Esophagus (tissue), 2 donors: ENCODE measurements around the gene PSMD2. TPM values are rescaled to one million over a fixed set of nuclear protein-coding genes. Genes with fewer than 3 reads are reported as not detected.

Experiments used
- H3K27ac ChIP-seq, 2 donors: one replicate each; pipeline ENCODE4 v1.5.1; 2013; ENCODE audit warnings: low read depth in 2 of 2, mild to moderate bottlenecking in 2 of 2, inconsistent platforms in 1 of 2, low read length in 1 of 2, moderate library complexity in 1 of 2
- H3K27me3 ChIP-seq, 2 donors: one replicate each; pipeline ENCODE4 v1.6.1; 2013; ENCODE audit warnings: low read length in 2 of 2, control low read depth in 1 of 2, mild to moderate bottlenecking in 1 of 2; ENCODE audit not compliant: insufficient read depth in 2 of 2, control insufficient read depth in 1 of 2
- H3K36me3 ChIP-seq, 2 donors: one replicate each; pipeline ENCODE4 v1.6.1; 2013; ENCODE audit warnings: low read length in 1 of 2; ENCODE audit not compliant: control insufficient read depth in 2 of 2, insufficient read depth in 2 of 2
- H3K4me1 ChIP-seq, 2 donors: one replicate each; pipeline ENCODE4 v1.6.1; 2013; ENCODE audit warnings: low read length in 1 of 2; ENCODE audit not compliant: control insufficient read depth in 2 of 2, insufficient read depth in 2 of 2
- H3K4me3 ChIP-seq, 2 donors: one replicate each; pipeline ENCODE4 v1.5.1; 2013; ENCODE audit warnings: low read length in 2 of 2, mild to moderate bottlenecking in 2 of 2, low read depth in 1 of 2, moderate library complexity in 1 of 2
- H3K9me3 ChIP-seq, 2 donors: one replicate each; pipeline ENCODE4 v1.6.1; 2013; ENCODE audit warnings: mild to moderate bottlenecking in 2 of 2, low read depth in 1 of 2, low read length in 1 of 2, moderate library complexity in 1 of 2; ENCODE audit not compliant: control insufficient read depth in 2 of 2, insufficient read depth in 1 of 2
- WGBS, 2 donors: extraction: QIAGEN DNeasy Blood & Tissue Kit; methylation state at CpG; one replicate each; pipeline ENCODE4 v1.1.7; 2013; 5-methylcytosine and 5-hydroxymethylcytosine counted together
- polyA plus RNA-seq, 2 donors: library from polyadenylated mRNA; stranded (reverse); fragments of 200-250 nt; gene quantifications; one replicate each; pipeline ENCODE4 v1.2.3, GENCODE V29; 2013
- donor health status: healthy with polysubstance abuse.
- donor health status: Bipolar disorder and iron deficiency.

PSMD2 gene
- polyA plus RNA-seq, 2 donors = 50.1 to 156 TPM

DNA sequence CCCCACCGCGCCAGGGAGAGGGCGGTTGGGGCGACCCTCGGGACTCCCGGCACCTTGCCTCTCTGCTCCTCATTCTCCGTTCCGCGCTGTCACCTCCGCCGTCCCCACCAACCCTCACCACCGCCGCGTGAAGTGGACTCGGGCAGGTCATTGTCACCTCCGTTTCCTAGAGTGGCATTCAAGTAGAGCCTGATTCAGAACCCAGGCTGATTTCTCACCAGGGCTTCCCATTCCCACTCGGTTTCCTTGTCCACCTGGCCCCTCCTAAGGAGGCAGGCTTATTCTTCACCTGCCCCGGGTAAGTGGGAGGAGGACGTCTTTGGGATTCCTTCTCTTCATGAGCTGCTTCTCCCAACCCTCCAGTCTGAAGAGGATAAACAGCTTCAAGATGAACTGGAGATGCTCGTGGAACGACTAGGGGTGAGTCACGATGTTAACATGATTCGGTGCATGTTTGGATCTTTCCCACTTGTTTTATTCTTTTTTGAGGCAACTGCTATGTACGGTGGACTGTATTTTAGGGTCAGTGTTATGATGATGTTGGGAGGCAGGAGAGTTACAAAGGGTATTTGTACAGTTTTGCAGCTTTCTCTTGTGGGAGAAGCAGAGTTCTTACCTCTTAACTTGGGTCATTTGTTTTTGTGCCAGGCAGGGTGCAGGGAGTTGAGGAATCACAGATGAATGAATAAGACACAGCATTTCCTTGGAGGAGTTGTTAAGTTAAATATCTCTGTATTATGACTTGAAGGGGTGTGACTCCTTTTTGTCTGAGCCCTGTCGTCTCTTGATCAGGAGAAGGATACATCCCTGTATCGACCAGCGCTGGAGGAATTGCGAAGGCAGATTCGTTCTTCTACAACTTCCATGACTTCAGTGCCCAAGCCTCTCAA lies 692 bp downstream of the PSMD2 start:
- H3K27ac ChIP-seq = peak overlapping the region; percentile 65 to 82
- peak overlapping the region; percentile 81 to 95 for H3K4me3 ChIP-seq
- no peaks in the 10 kb centered on the region for H3K9me3 ChIP-seq
- H3K27me3 ChIP-seq = no peaks in the 10 kb centered on the region
- WGBS, 2 donors = 16 to 17% methylated on average over 28 to 29 of the region's 29 CpGs
- no peaks in the 10 kb centered on the region for H3K4me1 ChIP-seq
- peaks cover 16 to 25% of the 10 kb centered on the region in 2 donors for H3K36me3 ChIP-seq

DNA sequence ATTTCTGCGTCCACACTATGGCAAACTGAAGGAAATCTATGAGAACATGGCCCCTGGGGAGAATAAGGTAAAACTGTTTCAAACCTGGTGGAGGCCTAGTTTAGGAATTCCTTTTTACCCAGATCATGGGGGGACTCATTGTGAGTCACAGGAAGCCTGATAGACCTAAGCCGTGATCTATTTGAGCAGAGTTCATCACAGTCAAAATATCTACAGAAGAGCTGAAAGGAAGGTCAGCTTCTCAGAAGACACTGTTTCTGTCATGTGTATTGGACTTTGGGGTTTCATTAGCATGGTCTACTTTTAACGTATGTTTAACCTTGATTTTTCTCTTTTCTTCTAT lies 1.3 kb downstream of the PSMD2 start:
- Histone ChIP-seq H3K9me3 (no peaks in the 10 kb centered on the region), H3K27me3 (no peaks in the 10 kb centered on the region), H3K36me3 (peaks cover 16 to 25% of the 10 kb centered on the region in 2 donors), H3K27ac (peak overlapping the region in 1 of 2 donors; percentile 29), H3K4me1 (no peaks in the 10 kb centered on the region), H3K4me3 (peak overlapping the region in 1 of 2 donors; percentile 81)
- 72 to 75% methylated on average over 3 of the region's 3 CpGs for WGBS, 2 donors

DNA sequence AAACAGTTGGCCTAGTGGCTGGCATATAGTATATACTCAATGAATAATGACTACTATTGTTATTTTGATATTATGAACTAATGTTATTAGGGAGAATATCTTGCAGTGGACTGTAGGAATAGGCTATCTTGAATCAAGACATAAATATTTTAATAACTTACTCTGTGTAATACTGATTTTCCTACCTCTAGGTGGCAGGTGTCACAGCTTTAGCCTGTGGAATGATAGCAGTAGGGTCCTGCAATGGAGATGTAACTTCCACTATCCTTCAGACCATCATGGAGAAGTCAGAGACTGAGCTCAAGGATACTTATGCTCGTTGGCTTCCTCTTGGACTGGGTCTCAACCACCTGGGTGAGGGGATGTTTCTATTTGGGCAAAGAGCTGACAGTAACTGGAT lies 6.5 kb downstream of the PSMD2 start:
- 46 to 68% methylated on average over 1 of the region's 1 CpG for WGBS, 2 donors
- no peaks in the 10 kb centered on the region for H3K4me1 ChIP-seq
- no peaks in the 10 kb centered on the region for H3K9me3 ChIP-seq
- no peak overlapping the region for H3K4me3 ChIP-seq
- H3K27me3 ChIP-seq = no peaks in the 10 kb centered on the region
- H3K36me3 ChIP-seq = peaks cover 35 to 49% of the 10 kb centered on the region in 2 donors
- no peak overlapping the region for H3K27ac ChIP-seq

DNA sequence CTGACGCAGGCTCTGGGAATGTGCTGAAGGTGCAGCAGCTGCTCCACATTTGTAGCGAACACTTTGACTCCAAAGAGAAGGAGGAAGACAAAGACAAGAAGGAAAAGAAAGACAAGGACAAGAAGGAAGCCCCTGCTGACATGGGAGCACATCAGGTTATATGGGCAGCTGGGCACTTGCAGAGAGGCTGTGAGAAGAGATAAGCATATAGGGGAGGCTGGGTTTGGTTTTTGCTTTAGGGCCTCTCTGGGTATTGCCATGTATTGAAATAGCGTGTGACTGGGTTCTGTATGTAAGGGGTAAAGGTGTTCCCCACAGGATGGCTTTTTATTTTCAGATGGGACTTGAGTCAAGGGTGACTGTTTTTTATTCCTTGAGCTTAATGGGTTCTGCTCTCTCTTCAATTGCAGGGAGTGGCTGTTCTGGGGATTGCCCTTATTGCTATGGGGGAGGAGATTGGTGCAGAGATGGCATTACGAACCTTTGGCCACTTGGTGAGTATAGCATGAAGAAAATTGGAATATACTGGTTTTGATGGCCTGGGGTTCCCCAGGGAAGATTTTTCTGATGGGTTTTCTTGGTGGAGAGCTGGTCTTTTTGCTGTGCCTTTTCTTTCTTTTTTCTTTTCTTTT lies 7.4 kb downstream of the PSMD2 start:
- Histone ChIP-seq H3K27ac (no peak overlapping the region), H3K36me3 (peaks cover 33 to 49% of the 10 kb centered on the region in 2 donors), H3K4me1 (no peaks in the 10 kb centered on the region), H3K27me3 (no peaks in the 10 kb centered on the region), H3K9me3 (no peaks in the 10 kb centered on the region), H3K4me3 (no peak overlapping the region)
- 82 to 92% methylated on average over 4 of the region's 4 CpGs for WGBS, 2 donors

DNA sequence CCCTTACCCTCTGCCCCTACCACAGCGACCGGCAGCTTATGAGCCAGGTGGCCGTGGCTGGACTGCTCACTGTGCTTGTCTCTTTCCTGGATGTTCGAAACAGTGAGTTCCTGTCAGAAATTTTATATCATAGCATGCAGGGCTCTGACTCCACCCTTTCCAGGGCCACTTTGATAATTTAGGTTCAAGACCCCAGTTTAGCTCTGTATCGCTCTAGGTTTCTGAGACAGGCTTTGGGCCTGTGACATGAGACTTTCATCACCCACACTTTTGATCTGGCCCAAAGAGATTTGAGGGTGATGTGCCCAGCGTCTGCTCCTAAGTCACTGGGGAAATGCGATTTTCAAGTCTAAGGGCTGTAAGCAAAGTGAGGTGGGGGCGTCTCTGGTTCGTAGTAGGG lies 8.9 kb downstream of the PSMD2 start:
- Histone ChIP-seq H3K9me3 (no peaks in the 10 kb centered on the region), H3K4me3 (no peak overlapping the region), H3K4me1 (no peaks in the 10 kb centered on the region), H3K27me3 (no peaks in the 10 kb centered on the region), H3K36me3 (peaks cover 27 to 38% of the 10 kb centered on the region in 2 donors), H3K27ac (no peak overlapping the region)
- WGBS, 2 donors = 94 to 95% methylated on average over 9 of the region's 9 CpGs

DNA sequence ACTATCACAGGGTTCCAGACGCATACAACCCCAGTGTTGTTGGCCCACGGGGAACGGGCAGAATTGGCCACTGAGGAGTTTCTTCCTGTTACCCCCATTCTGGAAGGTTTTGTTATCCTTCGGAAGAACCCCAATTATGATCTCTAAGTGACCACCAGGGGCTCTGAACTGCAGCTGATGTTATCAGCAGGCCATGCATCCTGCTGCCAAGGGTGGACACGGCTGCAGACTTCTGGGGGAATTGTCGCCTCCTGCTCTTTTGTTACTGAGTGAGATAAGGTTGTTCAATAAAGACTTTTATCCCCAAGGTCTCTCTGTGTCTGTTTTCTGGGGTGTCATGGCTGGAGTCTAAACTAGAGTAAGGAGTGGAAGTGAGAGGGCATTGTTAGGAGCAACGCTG lies 9.7 kb downstream of the PSMD2 start:
- H3K27ac ChIP-seq = no peak overlapping the region
- 74 to 76% methylated on average over 7 of the region's 7 CpGs for WGBS, 2 donors
- no peak overlapping the region for H3K4me3 ChIP-seq
- peaks cover 24 to 32% of the 10 kb centered on the region in 2 donors for H3K36me3 ChIP-seq
- H3K27me3 ChIP-seq = no peaks in the 10 kb centered on the region
- no peaks in the 10 kb centered on the region for H3K9me3 ChIP-seq
- no peaks in the 10 kb centered on the region for H3K4me1 ChIP-seq

DNA sequence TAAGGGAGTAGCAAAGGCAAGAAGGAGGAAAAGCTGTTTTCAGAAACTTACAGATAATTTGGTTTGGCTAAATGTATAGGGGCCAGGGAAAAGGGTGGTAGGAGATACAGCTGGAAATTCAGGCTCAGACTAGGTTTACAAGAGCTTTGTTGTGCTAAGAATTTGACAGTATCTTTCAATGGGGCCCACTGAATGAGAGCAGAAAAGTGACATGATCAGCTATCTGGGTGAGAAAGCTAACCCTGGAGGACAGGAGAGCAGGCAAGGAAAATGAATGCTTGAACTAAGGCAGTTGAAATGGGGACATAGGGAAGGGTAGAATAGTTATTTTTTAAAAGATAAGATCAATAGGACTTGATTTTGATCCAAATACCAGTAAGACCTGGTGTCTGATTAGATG lies 12.6 kb downstream of the PSMD2 start:
- no peaks in the 10 kb centered on the region for H3K9me3 ChIP-seq
- H3K36me3 ChIP-seq = peaks cover 13 to 20% of the 10 kb centered on the region in 2 donors
- peaks cover 0 to 5% of the 10 kb centered on the region in 2 donors for H3K4me1 ChIP-seq
- no peaks in the 10 kb centered on the region for H3K27me3 ChIP-seq
- H3K4me3 ChIP-seq = no peak overlapping the region
- H3K27ac ChIP-seq = no peak overlapping the region

DNA sequence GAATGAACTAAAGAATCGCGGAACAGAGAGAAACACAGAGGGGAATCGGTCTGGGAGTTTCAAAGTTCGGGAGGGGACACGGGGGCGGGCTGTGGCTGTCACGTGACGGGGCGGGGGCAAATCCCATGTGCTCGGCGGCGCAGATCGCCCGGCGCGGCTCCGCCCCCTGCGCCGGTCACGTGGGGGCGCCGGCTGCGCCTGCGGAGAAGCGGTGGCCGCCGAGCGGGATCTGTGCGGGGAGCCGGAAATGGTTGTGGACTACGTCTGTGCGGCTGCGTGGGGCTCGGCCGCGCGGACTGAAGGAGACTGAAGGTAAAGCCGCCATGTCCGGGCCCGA lies 15.3 kb downstream of the PSMD2 start, which contains the start of gene EIF4G1:
EIF4G1 (plus strand) TSS at position 244 of the 337 bp plus-strand sequence. CDS start 1,191 bp downstream, outside the sequence.
- Histone ChIP-seq H3K27ac (peak within 1 kb of the TSS; percentile 94 to 99), H3K36me3 (peaks cover 4 to 15% of the 10 kb centered on the region in 2 donors)
- WGBS, 2 donors = 1% methylated on average over 40 of the region's 40 CpGs

DNA sequence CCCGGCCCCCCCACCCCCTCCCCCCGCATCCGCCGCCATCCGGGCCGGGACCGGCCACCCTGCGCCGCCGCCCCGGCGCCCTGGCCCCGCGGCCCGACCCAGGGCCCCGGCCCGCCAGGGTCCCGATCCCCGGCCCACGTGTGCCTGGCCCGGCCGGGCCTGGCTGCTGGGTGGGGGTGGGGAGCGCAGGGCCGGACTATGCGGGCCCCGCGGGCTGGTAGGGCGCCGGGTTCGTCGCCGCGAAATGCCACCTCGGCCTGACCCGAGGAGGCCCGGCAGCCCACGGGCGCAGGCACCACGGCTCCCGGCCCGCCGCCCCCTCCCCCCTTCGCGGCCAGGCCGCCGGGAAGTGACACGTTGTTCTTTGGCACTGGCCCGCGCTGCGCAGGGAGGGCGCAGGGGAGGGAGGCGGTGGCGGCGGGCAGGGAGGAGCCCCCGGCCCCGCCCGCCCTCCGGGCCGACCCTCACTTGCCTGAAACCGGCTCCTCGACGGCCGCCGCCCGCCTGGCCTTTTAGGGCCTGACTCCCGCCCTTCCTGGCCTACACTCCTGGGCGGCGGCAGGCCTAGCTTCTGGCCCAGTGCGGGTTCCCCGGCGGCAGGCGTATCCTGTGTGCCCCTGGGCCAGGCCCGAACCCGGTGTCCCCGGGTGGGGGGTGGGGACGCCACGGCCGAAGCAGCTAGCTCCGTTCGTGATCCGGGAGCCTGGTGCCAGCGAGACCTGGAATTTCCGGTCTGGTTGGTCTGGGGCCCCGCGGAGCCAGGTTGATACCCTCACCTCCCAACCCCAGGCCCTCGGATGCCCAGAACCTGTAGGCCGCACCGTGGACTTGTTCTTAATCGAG lies 15.9 kb downstream of the PSMD2 start:
- WGBS, 2 donors = 0 to 1% methylated on average over 52 to 89 of the region's 89 CpGs
- Histone ChIP-seq H3K36me3 (peaks cover 4 to 17% of the 10 kb centered on the region in 2 donors), H3K4me1 (peaks cover 0 to 21% of the 10 kb centered on the region in 2 donors), H3K4me3 (peak overlapping the region; percentile 84), H3K27ac (peak overlapping the region; percentile 94 to 99), H3K27me3 (no peaks in the 10 kb centered on the region), H3K9me3 (no peaks in the 10 kb centered on the region)

More for the DNA sequence above, 15.3 kb downstream of the PSMD2 start, which contains the start of gene EIF4G1:
- Histone ChIP-seq H3K27me3 (no peaks in the 10 kb centered on the region), H3K4me1 (peaks cover 0 to 16% of the 10 kb centered on the region in 2 donors), H3K4me3 (peak within 1 kb of the TSS; percentile 84), H3K9me3 (no peaks in the 10 kb centered on the region)
